Superior temporal gyrus (tissue), 1 donor: ENCODE measurements around the gene KLF14.
A peak's percentile ranks its signal among the peaks of the same experiment; 100 is the strongest.
"Not testable (repeated sequence)": the region's sequence is repeated elsewhere in the genome, so short reads cannot be mapped to it uniquely, and the experiment has no call there.

Source experiments
- DNase-seq: peaks from one replicate; pipeline ENCODE4 v3.0.0-alpha.2; 2016; ENCODE audit errors: extremely low spot score

The KLF14 gene

DNA sequence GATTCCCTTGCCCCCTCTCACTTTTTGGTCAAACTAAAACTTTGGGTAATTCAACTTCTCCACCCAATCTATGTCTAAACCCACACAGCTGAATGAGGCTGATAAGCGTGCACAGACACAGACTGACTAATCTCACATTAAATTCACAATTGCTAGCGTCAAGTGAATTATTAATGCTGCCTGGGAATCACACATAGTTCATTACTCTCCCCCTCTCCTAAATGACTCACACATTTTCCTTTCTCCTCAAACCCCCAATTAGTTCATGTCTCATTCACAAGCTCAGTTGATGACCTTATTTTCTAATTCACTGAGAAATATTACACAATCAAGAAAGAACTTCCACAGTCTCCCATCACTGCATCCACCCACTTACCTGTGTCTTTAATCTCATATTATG lies 14.5 kb downstream of the KLF14 start:
- no peak for DNase-seq

DNA sequence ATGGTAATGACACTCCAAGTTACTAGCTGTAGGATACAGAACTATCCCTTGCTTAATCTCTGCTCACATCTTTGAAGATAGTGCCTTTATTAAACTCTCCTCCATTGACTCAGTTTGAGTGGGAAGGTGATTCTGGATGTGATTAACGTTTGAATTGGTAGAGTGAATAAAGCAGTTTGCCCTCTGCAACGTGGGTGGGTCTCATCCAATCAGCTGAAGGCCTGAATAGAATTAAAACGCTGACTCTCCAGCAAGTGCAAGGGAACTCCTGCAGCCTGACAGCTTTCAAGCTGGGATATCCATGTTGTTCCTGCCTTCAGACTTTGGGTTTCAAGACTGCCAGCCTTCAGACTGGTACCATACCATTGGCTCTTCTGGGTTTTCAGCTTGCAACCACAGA lies 21.6 kb downstream of the KLF14 start:
- no peak for DNase-seq

DNA sequence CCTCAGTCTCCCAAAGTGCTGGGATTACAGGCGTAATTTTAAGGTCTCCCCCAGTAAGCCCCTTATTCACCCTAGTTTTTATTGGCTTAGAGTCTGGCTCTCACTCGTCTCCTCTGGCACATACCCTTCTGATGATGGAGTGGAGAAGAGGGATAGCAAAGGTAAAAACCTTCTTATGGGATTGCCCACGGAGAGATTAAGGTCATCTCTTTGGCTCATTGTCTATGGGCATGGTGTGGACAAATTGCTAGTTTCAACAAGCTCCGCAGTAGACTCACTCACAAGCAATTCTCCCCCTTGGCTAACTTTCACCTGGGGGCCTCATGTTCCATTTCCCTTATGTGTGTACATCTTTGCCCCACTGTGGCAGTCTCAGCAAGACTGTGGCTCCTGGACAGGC lies 25.2 kb downstream of the KLF14 start:
- DNase-seq = no peak

DNA sequence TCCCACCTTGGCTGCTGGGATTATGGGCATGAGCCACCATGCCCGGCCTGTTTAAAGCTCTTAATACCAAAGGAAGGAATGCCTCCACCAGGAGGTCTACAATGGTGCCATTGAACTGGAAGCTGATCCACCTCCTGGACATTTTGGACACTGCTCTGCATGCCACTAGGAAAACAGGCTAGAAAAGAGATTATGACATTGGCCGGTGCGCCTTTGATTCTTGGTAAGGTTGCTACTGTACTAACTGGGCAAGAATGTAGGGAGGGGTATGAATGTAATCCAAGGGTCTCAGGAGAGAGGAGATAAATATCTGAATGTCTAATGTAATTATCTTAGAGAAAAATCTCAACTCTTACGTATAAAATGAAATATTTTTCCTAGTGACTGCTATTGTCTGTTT lies 26.0 kb downstream of the KLF14 start:
- DNase-seq = no peak

DNA sequence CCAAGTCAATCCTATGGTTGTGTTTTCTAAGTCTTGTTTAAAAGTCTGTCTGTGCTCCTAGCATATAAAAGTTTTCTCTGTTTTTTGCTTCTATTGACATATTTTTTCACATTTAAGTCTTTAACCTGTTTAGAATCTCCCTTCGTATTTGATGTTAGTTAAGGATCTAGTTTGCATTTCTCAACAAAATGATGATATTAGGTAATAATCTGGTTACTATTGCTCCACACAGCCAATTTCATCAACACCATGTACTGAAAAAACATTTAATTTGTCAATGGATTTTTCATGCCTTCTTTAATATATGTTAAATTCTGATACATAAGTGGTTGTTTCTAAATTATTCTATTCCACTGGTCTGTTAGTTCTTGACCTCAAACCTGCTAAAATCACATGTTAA lies 30.2 kb downstream of the KLF14 start:
- no peak for DNase-seq

DNA sequence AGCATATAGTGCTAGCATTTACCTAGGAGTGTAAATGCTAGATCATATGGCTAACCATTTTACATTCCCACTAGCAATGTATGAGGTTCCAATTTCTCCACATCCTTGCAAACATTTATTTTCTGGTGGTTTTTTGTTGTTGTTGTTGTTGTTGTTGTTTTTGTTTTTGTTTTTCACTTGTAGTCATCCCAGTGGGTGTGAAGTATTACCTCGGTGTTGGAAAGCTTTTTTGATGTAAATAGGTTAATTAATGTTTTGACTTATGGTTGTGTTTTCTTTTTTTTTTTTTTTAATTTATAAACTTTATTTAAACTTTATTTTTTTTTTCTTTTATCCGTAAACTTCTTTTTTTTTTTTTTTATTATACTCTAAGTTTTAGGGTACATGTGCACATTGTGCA lies 32.4 kb downstream of the KLF14 start:
- no peak for DNase-seq

DNA sequence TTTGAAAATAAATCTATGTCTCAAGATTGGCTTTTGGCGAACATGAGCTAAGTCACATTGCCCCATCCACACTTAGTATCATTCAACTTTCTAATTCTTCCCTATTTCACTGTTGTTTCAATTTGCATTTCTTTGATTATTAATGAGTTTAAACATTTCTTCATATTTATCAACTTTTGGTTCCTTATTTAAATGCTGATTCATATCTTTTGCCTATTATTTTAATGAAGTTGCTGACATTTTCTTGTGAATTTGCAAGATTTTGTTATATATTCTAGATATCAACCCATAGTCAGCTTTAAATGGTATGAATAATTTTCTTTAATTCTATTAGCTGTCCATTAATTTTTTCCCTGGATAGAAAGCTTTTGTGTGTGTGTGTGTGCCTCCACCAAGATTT lies 33.2 kb downstream of the KLF14 start:
- no peak for DNase-seq

DNA sequence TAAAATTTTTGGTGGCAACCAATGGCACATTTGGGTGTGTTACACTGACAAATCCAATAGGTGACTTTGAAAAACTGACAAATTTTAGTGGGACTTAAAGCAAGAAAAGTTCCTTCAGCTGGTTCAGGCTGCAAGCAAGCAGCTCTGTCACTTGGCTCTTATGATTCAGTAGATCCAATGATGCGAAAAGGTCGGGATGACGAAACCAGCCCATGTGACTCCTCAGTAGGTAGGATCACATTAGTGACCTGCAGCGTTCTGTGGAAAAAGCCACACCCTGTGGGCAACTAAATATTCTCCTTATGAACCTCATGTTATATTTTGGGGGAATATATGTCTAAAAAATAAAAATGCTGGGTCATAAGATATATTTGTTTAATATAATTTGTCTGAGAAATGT lies 34.3 kb downstream of the KLF14 start:
- no peak for DNase-seq

DNA sequence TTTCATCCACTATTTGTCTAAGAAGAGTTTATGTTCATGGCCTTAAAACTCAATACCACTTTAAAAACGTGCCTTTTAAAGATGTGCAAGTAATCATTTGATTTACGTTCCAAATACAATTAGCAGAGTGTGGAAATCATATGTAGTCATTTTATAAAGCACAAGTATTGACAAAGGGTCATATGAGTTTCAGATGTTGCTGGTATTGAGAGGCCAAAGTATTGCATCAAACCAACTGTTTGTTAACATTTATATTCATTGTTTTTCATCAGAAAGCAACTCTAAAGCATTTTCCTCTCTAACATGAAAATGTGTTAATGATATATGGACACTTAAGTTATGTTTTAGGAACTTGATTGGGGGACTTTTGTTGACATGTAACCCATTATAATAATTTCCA lies 36.2 kb downstream of the KLF14 start:
- no peak for DNase-seq

DNA sequence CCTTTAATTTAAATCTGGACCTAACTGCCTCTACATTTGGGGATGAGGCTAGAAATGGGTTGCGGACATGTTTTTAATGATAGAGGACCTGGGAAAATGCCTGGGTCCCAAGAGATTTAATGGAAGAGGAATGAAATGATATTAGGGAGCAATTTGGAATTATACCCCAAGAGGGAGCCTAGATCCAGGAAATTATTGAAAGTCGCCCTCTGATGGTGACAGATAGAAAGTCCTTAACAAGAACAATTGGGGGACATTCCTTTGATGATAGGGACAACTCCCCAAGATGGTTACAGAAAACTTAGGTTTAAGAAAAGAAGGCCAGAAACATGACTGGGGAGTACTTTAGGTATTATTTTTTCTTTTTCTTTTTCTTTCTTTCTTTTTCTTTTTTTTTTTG lies 38.2 kb downstream of the KLF14 start:
- peak; percentile 20 for DNase-seq

DNA sequence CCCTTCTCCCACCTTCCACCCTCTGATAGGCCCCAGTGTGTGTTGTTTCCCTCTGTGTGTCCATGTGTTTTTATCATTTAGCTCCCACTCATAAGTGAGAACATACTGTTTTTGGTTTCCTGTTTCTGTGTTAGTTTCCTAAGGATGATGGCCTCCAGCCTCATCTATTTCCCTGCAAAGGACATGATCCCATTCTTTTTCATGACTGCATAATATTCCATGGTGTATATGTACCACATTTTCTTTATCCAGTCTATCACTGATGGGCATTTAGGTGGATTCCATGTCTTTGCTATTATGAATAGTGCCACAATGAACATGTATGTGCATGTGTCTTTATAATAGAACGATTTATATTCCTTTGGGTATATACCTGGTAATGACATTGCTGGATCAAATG lies 41.6 kb downstream of the KLF14 start:
- DNase-seq = not testable (repeated sequence)

DNA sequence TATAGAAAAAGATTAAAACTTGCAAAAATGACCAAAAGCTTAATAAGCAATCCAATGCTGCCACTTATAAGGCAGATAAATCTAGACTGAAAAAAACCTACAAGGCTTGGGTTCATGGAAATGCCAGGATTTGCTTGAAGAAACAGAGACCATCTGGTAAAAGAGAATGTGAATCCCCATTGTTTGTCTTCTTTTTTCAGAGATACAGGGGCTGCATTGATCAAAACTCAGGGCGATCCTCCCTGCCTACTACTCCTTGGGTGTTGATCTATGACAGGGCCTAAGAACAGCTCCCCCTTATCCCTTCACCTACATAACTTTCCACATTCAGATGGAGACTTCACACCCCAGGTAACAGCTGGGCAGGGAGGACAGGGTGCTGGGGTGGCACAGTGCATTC lies 44.3 kb downstream of the KLF14 start:
- no peak for DNase-seq

DNA sequence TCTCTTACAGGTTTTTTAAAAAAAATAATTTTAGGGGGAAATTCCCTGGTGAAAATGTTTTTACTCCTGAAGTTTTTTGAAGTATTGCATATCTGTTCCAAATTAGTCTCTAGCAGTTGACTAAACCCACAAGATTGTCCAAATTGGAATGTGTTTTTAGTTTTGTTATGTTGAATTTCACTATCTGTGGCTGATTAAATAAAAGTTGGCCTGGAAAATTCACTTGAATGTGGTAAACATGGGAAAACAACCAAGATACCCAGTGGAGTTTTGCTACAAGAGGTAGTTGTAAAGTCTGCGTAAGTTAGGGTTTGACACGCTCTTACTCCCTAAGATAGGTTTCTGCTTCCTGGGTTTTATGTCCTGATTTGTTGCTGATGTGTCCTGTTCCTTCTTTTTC lies 51.0 kb downstream of the KLF14 start:
- DNase-seq = no peak
